K562 (cell line): ENCODE results near the gene HSPB6. TPM values are rescaled to one million over a fixed set of nuclear protein-coding genes. Genes with fewer than 3 reads are reported as not detected.

Experiments
- ATAC-seq: fragments of 200-7000 bp; cut with Tn5 transposase; 3 replicates; pipeline ENCODE4 v1.9.1; 2020; ENCODE audit warnings: moderate library complexity
- BruUV-seq: library from RNA; stranded (reverse); fragments of 400-500 nt; replicated peaks from 2 replicates; lab custom pipeline; 2021; lab: Mats Ljungman, UMichigan
- CTCF ChIA-PET: fragments of 300-600 bp; formaldehyde crosslinking; extraction: SDS; loops from one replicate; lab custom pipeline; 2021; ENCODE audit warnings: low intra/inter-chr PET ratio; lab: Yijun Ruan, JAX
- POLR2A ChIA-PET: fragments of 300-600, 350-650 bp; sonication (Branson Sonifier 250); formaldehyde crosslinking; extraction: SDS; loops from one replicate; lab custom pipeline; 2021; ENCODE audit warnings: antibody characterized with exemption, inconsistent platforms; lab: Yijun Ruan, JAX
- DNase-seq, 4 experiments: peaks; one replicate each; pipeline versions ENCODE4 v3.0.0 to v3.0.0-alpha.2; 2011 to 2018; ENCODE audit warnings: low spot score in 3 of 4, mixed read lengths in 3 of 4; ENCODE audit errors: extremely low read depth in 1 of 4
- FAIRE-seq: peaks from 2 replicates; lab custom pipeline; 2011; peaks lifted over from hg19 to GRCh38; lab: Jason Lieb, UNC
- H2AFZ ChIP-seq: 2 replicates; pipeline ENCODE4 v1.6.0; 2011; ENCODE audit warnings: low read depth, low read length, control low read depth, inconsistent platforms
- H3K27ac ChIP-seq: fragments of 200-600 bp; 3 replicates; pipeline ENCODE4 v1.8.0; 2011; ENCODE audit warnings: low read depth, mild to moderate bottlenecking, control low read depth, inconsistent platforms, low read length, moderate library complexity, mixed read lengths; ENCODE audit errors: extremely low read depth
- H3K27me3 ChIP-seq, 2 experiments: fragments of 300-600 bp in 1 of 2; 2 replicates in 1 of 2; 3 replicates in 1 of 2; pipeline versions ENCODE4 v1.6.0 to v1.8.0; 2011; ENCODE audit warnings: inconsistent platforms in 2 of 2, low read length in 2 of 2, mild to moderate bottlenecking in 1 of 2, mixed read lengths in 1 of 2, moderate library complexity in 1 of 2; ENCODE audit not compliant: control insufficient read depth in 2 of 2, insufficient read depth in 2 of 2
- H3K36me3 ChIP-seq: fragments of 300-600 bp; 3 replicates; pipeline ENCODE4 v1.8.0; 2011; ENCODE audit warnings: mild to moderate bottlenecking, low read length, inconsistent platforms; ENCODE audit not compliant: control insufficient read depth, insufficient read depth
- H3K4me1 ChIP-seq, 2 experiments: fragments of 200-600 bp in 1 of 2; replicated peaks in 1 of 2; 2 replicates in 1 of 2; 3 replicates in 1 of 2; pipeline versions ENCODE4 v1.5.1 to v1.8.0; 2011; ENCODE audit warnings: inconsistent platforms in 2 of 2, low read length in 2 of 2, mild to moderate bottlenecking in 1 of 2, mixed read lengths in 1 of 2, moderate library complexity in 1 of 2; ENCODE audit not compliant: control insufficient read depth in 2 of 2, insufficient read depth in 2 of 2
- H3K4me2 ChIP-seq: 2 replicates; pipeline ENCODE4 v1.6.1; 2011; ENCODE audit warnings: low read length, control low read depth, inconsistent platforms, mixed read lengths; ENCODE audit not compliant: insufficient read depth
- H3K4me3 ChIP-seq: fragments of 200-600 bp; sonication (generic), shearing (Covaris generic); 2 replicates; pipeline ENCODE4 v1.5.1; 2016; ENCODE audit warnings: control low read depth, inconsistent platforms
- H3K79me2 ChIP-seq: fragments of 200-600 bp; 3 replicates; pipeline ENCODE4 v1.8.0; 2011; ENCODE audit warnings: low read length, inconsistent platforms; ENCODE audit not compliant: control insufficient read depth, insufficient read depth
- H3K9ac ChIP-seq, 2 experiments: 2 replicates each; pipeline versions ENCODE4 v1.6.0 to v1.6.1; 2011; ENCODE audit warnings: low read depth in 2 of 2, low read length in 2 of 2, control low read depth in 1 of 2, inconsistent platforms in 1 of 2, mild to moderate bottlenecking in 1 of 2, mixed read lengths in 1 of 2; ENCODE audit not compliant: insufficient read depth in 1 of 2
- H3K9me1 ChIP-seq: one replicate; pipeline ENCODE4 v1.6.0; 2011; ENCODE audit warnings: inconsistent platforms, mild to moderate bottlenecking, low read length, moderate library complexity; ENCODE audit not compliant: control insufficient read depth, insufficient read depth
- H3K9me3 ChIP-seq: replicated peaks from 2 replicates; pipeline ENCODE4 v1.5.1; 2011; ENCODE audit warnings: low read depth, low read length, inconsistent platforms; ENCODE audit not compliant: control insufficient read depth, insufficient read depth
- H4K20me1 ChIP-seq: replicated peaks from 2 replicates; pipeline ENCODE4 v1.6.1; 2011; ENCODE audit warnings: low read length, inconsistent platforms, mixed read lengths; ENCODE audit not compliant: control insufficient read depth, insufficient read depth
- ETV6 ChIP-seq, 3 experiments: fragments of 150-350 bp in 1 of 3; sonication (generic) in 1 of 3; formaldehyde crosslinking in 1 of 3; IDR thresholded peaks; 2 replicates each; pipeline versions ENCODE4 v1.6.1 to v1.8.0; 2014 to 2022; ENCODE audit warnings: borderline replicate concordance in 2 of 3, low read depth in 2 of 3, antibody characterized with exemption in 1 of 3, low read length in 1 of 3, mild to moderate bottlenecking in 1 of 3, missing genetic modification reagents in 1 of 3
- HLTF ChIP-seq: fragments of 450-650 bp; IDR thresholded peaks from 2 replicates; pipeline ENCODE4 v1.6.1; 2016
- MED1 ChIP-seq: sonication (generic); formaldehyde crosslinking; IDR thresholded peaks from 2 replicates; pipeline ENCODE4 v1.8.1; 2023; ENCODE audit warnings: missing genetic modification reagents, borderline replicate concordance
- NFE2 ChIP-seq: IDR thresholded peaks from 2 replicates; pipeline ENCODE4 v1.6.1; 2014; ENCODE audit warnings: antibody characterized with exemption, low read depth
- TRIM24 ChIP-seq, 2 experiments: fragments of 450-650 bp; IDR thresholded peaks; 2 replicates each; pipeline ENCODE4 v1.6.1; 2016
- TSC22D4 ChIP-seq: fragments of 450-650 bp; IDR thresholded peaks from 2 replicates; pipeline ENCODE4 v1.6.1; 2016; ENCODE audit warnings: missing genetic modification characterization, missing biosample characterization, control low read depth
- ZBTB9 ChIP-seq: fragments of 450-650 bp; formaldehyde crosslinking; IDR thresholded peaks from 2 replicates; pipeline ENCODE4 v1.4.0; 2020; ENCODE audit warnings: mild to moderate bottlenecking, moderate library complexity
- ZFX ChIP-seq: sonication (generic); formaldehyde crosslinking; IDR thresholded peaks from 2 replicates; pipeline ENCODE4 v1.8.0; 2022; ENCODE audit warnings: mild to moderate bottlenecking, missing genetic modification reagents, moderate library complexity
- ZNF121 ChIP-seq: sonication (generic); formaldehyde crosslinking; conservative IDR thresholded peaks from 2 replicates; pipeline ENCODE4 v1.8.0; 2022; ENCODE audit warnings: missing genetic modification reagents
- ZNF134 ChIP-seq: fragments of 250-450 bp; sonication (Bioruptor Pico); conservative IDR thresholded peaks from 2 replicates; pipeline ENCODE4 v1.4.0; 2020
- ZNF274 ChIP-seq: IDR thresholded peaks from 2 replicates; pipeline ENCODE4 v1.6.1; 2011; ENCODE audit warnings: low read depth, mild to moderate bottlenecking, low read length, moderate library complexity, borderline replicate concordance
- WGBS: fragments of 100-300 bp; shearing (Covaris generic); methylation state at CpG from one replicate; pipeline ENCODE4 v1.1.6; 2016; ENCODE audit warnings: low coverage, mixed read lengths; ENCODE audit not compliant: insufficient coverage; ENCODE audit errors: missing lambda C conversion rate; 5-methylcytosine and 5-hydroxymethylcytosine counted together
- in situ Hi-C: fragments of 300-500 bp; cut with MboI; formaldehyde crosslinking; loops from 4 replicates; pipeline ENCODE4 v1.15.0; 2018; ENCODE audit warnings: inconsistent platforms, mixed read lengths
- intact Hi-C: fragments of 100-400 bp; cut with micrococcal nuclease; formaldehyde crosslinking; loops from 2 replicates; pipeline ENCODE4 v1.14.2; 2022
- polyA plus RNA-seq, 8 experiments: library from polyadenylated mRNA; depleted of rRNA in 4 of 8; stranded (reverse) in 5 of 8; unstranded in 3 of 8; fragments of >200 nt; fragmentation: Nextera tagmentation in 2 of 8; fragmentation: Illumina TruSeq in 1 of 8; extraction: Ambion mirVana in 2 of 8; extraction: Trizol in 1 of 8; gene quantifications; 2 replicates each; pipeline versions ENCODE4 v1.2.1 to v1.2.3, GENCODE V29; 2011 to 2014; ENCODE audit warnings: inconsistent platforms in 1 of 8, missing spikeins in 1 of 8
- total RNA-seq, 7 experiments: library from RNA; depleted of rRNA in 6 of 7; stranded (reverse); fragments of >200 nt in 6 of 7; fragmentation: Illumina TruSeq in 2 of 7; extraction: Trizol in 2 of 7; gene quantifications; 2 replicates each; pipeline versions ENCODE4 v1.2.1 to v1.2.3, GENCODE V29; 2011 to 2021; ENCODE audit warnings: low replicate concordance in 1 of 7
- TF ChIP-seq, protein P1 (sequence below): fragments of 250-450 bp; sonication (Bioruptor Pico); IDR thresholded peaks from 2 replicates; pipeline ENCODE4 v1.5.0; 2021; ENCODE audit warnings: mild to moderate bottlenecking, moderate library complexity
- TF ChIP-seq, protein P2 (sequence below): sonication (generic); formaldehyde crosslinking; IDR thresholded peaks from 2 replicates; pipeline ENCODE4 v1.8.0; 2022; ENCODE audit warnings: missing genetic modification reagents, mild to moderate bottlenecking, borderline replicate concordance

HSPB6 gene
- total and polyA plus RNA-seq, 9 of the 15 experiments (the other 6 are each of a cell fraction or from before 2014, with no cell fraction given), result 0.55 TPM; not detected in 8

GRCh38 chr19:35757749-35758608 is 1.1 kb upstream of the HSPB6 start, which contains the start of gene PROSER3:
TSS of gene PROSER3 (plus strand) at chr19:35758176. CDS start at chr19:35758216, 40 bp downstream.
- Histone ChIP-seq H4K20me1 (no peaks in the 10 kb centered on the region; the same call in 1 of the 2 replicates), H3K9me1 (no peaks in the 10 kb centered on the region), H3K9ac (peak within 1 kb of the TSS; percentile 93 to 97), H3K4me3 (peak within 1 kb of the TSS; percentile 80), H3K4me1 (peaks cover 13 to 37% of the 10 kb centered on the region in 2 experiments), H3K79me2 (peaks cover 17% of the 10 kb centered on the region), H3K9me3 (no peaks in the 10 kb centered on the region; the same call in 1 of the 2 replicates), H3K27ac (peak within 1 kb of the TSS; percentile 96), H2AFZ (peak within 1 kb of the TSS; percentile 90), H3K36me3 (peaks cover 36% of the 10 kb centered on the region; the same call in 2 of the 3 replicates), H3K4me2 (peak within 1 kb of the TSS; percentile 85), H3K27me3 (no peaks in the 10 kb centered on the region)
- WGBS, result 2% methylated on average over 49 of the region's 53 CpGs
- peak; percentile 98 for ATAC-seq
- ChIA-PET POLR2A (interaction anchor here (0.6 to 2.2 kb wide), 5 partner anchors 10 to 435 kb away, joined by 3 to 12 read pairs (median 3); partner anchors contain the start of genes LIN37, PSENEN and U2AF1L4), CTCF (no interaction called here)
- peak; percentile 96 to 99 (median 98) for DNase-seq
- peak; percentile 100 for FAIRE-seq
- BruUV-seq, result TSS peak; percentile 78
- intact Hi-C loops, result no loop called here
- in situ Hi-C loops, result no loop called here
- 0 out of 2 replicates have a peak, but pooled peaks have one; percentile 31 for TF ChIP-seq ZBTB9 (CRISPR knock-in tag)
- TF ChIP-seq ZFX (CRISPR knock-in tag), result peak; percentile 73
- no peak for TF ChIP-seq ZNF121 (CRISPR knock-in tag)
- no peak for TF ChIP-seq TSC22D4
- TF ChIP-seq MED1 (CRISPR knock-in tag), result no peak
- TF ChIP-seq HLTF, result no peak
- no peak; the same call in 1 of the 2 replicates for TF ChIP-seq ZNF134 (CRISPR knock-in tag)
- TF ChIP-seq NFE2, result no peak
- TF ChIP-seq, protein P1, sequence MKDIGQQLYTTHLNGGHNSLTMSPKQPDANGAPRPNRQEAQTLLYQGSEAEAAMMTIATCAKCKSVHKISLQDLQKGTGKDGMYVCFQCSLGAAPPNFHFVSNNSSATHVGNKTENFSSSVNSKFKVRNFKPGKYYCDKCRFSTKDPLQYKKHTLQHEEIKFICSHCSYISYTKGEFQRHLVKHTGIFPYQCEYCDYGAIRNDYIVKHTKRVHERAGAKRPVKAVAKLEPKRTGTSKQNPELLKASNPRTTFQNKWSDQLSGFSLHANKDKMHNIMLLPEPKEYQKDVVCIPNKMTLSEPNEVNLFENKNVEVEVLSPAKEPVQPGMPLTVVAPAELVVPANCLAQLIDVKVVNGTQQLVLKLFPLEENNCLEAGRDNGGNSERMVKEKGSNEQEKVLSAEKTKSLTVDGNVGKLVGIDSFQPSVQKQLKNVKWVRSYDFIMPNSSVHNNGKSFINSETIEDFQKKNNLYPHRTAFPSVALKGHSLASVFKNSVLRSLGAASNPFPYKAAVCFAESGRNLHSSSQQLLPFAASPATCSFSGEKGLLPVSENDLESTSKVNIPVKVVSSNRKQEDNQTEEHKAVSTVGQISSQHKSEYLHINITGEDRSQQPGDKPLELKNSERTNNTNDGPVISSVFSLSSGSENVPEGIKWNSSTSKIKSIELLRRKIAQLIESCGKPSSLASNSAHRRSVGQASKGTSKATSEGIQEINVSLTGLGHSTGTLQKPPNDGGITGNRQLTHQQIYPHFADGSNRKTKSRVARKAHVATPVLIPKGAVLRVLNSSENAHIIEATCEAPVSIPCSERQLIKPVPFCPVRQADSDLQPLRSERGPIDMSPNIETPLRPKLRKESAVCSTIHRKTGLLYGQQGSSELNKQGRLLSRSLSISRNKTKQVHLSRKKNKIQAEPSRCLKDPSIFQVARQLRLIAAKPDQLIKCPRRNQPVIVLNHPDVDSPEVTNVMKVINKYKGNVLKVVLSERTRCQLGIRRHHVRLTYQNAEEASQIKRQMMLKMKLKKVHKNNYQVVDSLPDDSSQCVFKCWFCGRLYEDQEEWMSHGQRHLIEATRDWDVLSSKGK, result no peak
- TF ChIP-seq ETV6 (IDR thresholded peaks at IDR 0.05; ENCODE audit: borderline replicate concordance in 1 of 2, low read depth in 2 of 2, low read length in 1 of 2), result 0 out of 4 replicates have a peak, but pooled peaks of 1 of the 2 experiments have one; percentile 15
- no peak for TF ChIP-seq ETV6 (CRISPR knock-in tag; IDR thresholded peaks at IDR 0.05; ENCODE audit: borderline replicate concordance)
- TF ChIP-seq, protein P2, sequence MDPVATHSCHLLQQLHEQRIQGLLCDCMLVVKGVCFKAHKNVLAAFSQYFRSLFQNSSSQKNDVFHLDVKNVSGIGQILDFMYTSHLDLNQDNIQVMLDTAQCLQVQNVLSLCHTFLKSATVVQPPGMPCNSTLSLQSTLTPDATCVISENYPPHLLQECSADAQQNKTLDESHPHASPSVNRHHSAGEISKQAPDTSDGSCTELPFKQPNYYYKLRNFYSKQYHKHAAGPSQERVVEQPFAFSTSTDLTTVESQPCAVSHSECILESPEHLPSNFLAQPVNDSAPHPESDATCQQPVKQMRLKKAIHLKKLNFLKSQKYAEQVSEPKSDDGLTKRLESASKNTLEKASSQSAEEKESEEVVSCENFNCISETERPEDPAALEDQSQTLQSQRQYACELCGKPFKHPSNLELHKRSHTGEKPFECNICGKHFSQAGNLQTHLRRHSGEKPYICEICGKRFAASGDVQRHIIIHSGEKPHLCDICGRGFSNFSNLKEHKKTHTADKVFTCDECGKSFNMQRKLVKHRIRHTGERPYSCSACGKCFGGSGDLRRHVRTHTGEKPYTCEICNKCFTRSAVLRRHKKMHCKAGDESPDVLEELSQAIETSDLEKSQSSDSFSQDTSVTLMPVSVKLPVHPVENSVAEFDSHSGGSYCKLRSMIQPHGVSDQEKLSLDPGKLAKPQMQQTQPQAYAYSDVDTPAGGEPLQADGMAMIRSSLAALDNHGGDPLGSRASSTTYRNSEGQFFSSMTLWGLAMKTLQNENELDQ (CRISPR knock-in tag), result no peak
- TF ChIP-seq TRIM24 (IDR thresholded peaks at IDR 0.05), result no peak
- no peak for TF ChIP-seq ZNF274
